AG09309 (cell line): ENCODE measurements around the gene CYB5D1.

ENCODE experiments used
- DNase-seq: peaks from one replicate; pipeline ENCODE4 v3.0.0-alpha.2; 2010; ENCODE audit warnings: low read depth
- H3K4me3 ChIP-seq: 2 replicates; pipeline ENCODE4 v1.5.1; 2011; ENCODE audit warnings: mild to moderate bottlenecking, low read depth, low read length, moderate library complexity; ENCODE audit not compliant: control insufficient read depth
- CTCF ChIP-seq: IDR thresholded peaks from 2 replicates; pipeline ENCODE4 v1.5.1; 2011; ENCODE audit warnings: mild to moderate bottlenecking, low read depth, low read length, inconsistent platforms; ENCODE audit not compliant: insufficient read depth, control insufficient read depth; ENCODE audit errors: missing control alignments

CYB5D1 gene

GRCh38 chr17:7875804-7876370 is 18.1 kb downstream of the CYB5D1 start:
- TF ChIP-seq CTCF: no peak
- DNase-seq: no peak

GRCh38 chr17:7878234-7878633 is 20.4 kb downstream of the CYB5D1 start:
- H3K4me3 ChIP-seq: no peak overlapping the region
- no peak for DNase-seq
- TF ChIP-seq CTCF: no peak

More at GRCh38 chr17:7875804-7876370, 18.1 kb downstream of the CYB5D1 start:
- H3K4me3 ChIP-seq: no peak overlapping the region

GRCh38 chr17:7880076-7880868 is 22.5 kb downstream of the CYB5D1 start:
- no peak overlapping the region for H3K4me3 ChIP-seq
- no peak for DNase-seq
- no peak for TF ChIP-seq CTCF

GRCh38 chr17:7881276-7882054 is 23.7 kb downstream of the CYB5D1 start:
- no peak overlapping the region for H3K4me3 ChIP-seq
- TF ChIP-seq CTCF: no peak
- no peak for DNase-seq

- no peak for DNase-seq
- TF ChIP-seq CTCF: no peak
- no peak overlapping the region for H3K4me3 ChIP-seq
These were observed 24.3 kb downstream of the CYB5D1 start for GRCh38 chr17:7882068-7882467.

- TF ChIP-seq CTCF: no peak
- no peak overlapping the region for H3K4me3 ChIP-seq
- no peak for DNase-seq
These were observed 24.8 kb downstream of the CYB5D1 start for GRCh38 chr17:7882629-7883028.
